ENCODE measurements around the gene OPCML. TPM values are rescaled to one million over a fixed set of nuclear protein-coding genes. Genes with fewer than 3 reads are reported as not detected.

Gene OPCML
- total RNA-seq, 2 donors from 2014 or later = under 0.01 TPM; not detected in 1

DNA sequence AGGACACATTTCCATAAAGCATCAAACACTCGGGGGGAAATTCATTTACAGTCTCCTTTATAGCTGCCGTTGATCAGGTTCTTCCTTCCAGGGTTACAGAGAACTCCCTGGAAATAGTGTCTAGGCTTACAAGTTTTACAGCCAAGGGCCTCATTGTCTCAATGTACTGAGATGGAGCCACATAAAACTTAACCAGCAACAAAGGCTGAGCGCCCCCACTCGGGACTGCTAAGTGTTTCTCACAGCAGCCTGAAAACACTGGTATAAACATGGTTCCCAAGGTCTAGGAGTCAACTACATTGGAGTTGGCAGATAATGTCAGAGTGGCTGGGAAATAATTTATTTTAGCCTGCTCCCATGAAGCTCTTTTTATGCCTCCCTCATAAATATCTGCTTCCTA lies 686.2 kb downstream of the OPCML start:
- no peak for TF ChIP-seq POLR2A (IDR thresholded peaks at IDR 0.05)
- TF ChIP-seq, protein P1, sequence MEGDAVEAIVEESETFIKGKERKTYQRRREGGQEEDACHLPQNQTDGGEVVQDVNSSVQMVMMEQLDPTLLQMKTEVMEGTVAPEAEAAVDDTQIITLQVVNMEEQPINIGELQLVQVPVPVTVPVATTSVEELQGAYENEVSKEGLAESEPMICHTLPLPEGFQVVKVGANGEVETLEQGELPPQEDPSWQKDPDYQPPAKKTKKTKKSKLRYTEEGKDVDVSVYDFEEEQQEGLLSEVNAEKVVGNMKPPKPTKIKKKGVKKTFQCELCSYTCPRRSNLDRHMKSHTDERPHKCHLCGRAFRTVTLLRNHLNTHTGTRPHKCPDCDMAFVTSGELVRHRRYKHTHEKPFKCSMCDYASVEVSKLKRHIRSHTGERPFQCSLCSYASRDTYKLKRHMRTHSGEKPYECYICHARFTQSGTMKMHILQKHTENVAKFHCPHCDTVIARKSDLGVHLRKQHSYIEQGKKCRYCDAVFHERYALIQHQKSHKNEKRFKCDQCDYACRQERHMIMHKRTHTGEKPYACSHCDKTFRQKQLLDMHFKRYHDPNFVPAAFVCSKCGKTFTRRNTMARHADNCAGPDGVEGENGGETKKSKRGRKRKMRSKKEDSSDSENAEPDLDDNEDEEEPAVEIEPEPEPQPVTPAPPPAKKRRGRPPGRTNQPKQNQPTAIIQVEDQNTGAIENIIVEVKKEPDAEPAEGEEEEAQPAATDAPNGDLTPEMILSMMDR (IDR thresholded peaks at IDR 0.05) = no peak
- no peaks in the 10 kb centered on the region for H3K4me1 ChIP-seq
- no peaks in the 10 kb centered on the region for H3K9me3 ChIP-seq
- no peaks in the 10 kb centered on the region for H3K27me3 ChIP-seq
- H3K27ac ChIP-seq = no peak overlapping the region
- H3K4me3 ChIP-seq = no peak overlapping the region
- H3K36me3 ChIP-seq (replicated peaks in 1 of 2; ENCODE audit: insufficient read depth in 1 of 2, low read depth in 2 of 2) = no peaks in the 10 kb centered on the region
- 55 to 58% methylated on average over 4 of the region's 4 CpGs for WGBS, 2 donors
- DNase-seq = no peak
- intact Hi-C loops (cut with DNase I) = no loop called here
- no peak for ATAC-seq

DNA sequence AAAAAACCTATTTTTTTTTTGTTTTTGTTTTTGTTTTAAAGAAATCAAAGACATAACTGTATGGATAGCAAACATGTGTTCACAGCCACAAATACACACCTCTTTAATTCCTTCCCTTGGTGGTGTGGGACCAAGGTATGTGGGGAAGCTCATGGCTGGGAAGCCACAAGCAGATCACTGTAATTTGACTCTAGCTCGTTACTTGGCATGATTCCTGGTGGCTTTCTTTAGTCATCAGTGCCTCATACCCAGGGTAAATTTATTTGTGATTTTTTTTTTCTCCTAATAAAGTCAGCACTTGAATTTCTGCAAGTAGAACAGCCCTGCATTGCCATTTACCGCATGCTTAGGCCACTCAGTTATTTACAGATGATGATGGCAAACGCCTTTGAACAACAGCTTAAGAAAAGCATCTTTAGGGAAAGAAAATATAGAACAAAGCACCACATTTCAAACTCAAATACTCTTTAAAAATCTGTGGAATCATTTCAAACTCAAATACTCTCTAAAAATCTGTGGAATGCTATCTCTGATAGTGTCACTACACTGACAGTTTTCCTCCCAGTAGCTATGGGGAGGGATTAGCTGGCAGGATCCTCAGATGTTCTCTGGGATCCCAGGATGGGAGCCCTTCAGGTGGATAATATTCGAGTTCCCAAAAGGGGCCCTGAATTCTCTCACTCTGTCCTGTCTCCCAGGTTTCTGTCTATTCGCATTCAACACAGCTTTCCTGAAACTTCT lies 687.2 kb downstream of the OPCML start:
- Histone ChIP-seq H3K9me3 (no peaks in the 10 kb centered on the region), H3K36me3 (replicated peaks in 1 of 2; ENCODE audit: insufficient read depth in 1 of 2, low read depth in 2 of 2) (no peaks in the 10 kb centered on the region), H3K27ac (no peak overlapping the region), H3K4me3 (no peak overlapping the region), H3K27me3 (no peaks in the 10 kb centered on the region), H3K4me1 (no peaks in the 10 kb centered on the region)
- TF ChIP-seq, protein P1 (IDR thresholded peaks at IDR 0.05) = no peak
- no peak for TF ChIP-seq POLR2A (IDR thresholded peaks at IDR 0.05)
- WGBS, 2 donors = 53 to 56% methylated on average over 5 of the region's 5 CpGs
- DNase-seq (no peak), ATAC-seq (no peak)
- intact Hi-C loops (cut with DNase I) = no loop called here

DNA sequence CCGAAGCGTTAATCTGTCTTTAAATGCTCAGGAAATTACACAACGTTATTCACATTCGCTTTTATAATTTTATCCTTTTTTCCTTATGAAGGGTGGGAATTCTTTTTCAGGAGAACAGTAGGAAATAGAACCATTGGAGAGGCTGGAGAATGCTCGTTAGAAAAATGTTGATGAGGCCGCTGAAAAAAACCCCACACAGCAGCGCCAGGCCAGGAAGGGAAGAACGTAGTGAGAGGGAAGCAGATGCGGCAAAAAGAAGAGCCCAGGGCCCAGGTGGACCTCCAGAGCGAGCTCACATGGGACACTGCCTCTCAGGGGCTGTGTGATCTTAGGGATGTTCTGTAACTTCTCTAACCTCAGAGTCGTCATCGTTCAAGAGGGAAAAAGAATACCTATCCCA lies 691.6 kb downstream of the OPCML start:
- Histone ChIP-seq H3K4me3 (no peak overlapping the region), H3K36me3 (replicated peaks in 1 of 2; ENCODE audit: insufficient read depth in 1 of 2, low read depth in 2 of 2) (no peaks in the 10 kb centered on the region), H3K9me3 (no peaks in the 10 kb centered on the region), H3K27ac (no peak overlapping the region), H3K4me1 (no peaks in the 10 kb centered on the region), H3K27me3 (no peaks in the 10 kb centered on the region)
- no peak for ATAC-seq
- TF ChIP-seq, protein P1 (IDR thresholded peaks at IDR 0.05) = no peak
- TF ChIP-seq POLR2A (IDR thresholded peaks at IDR 0.05) = no peak
- no peak for DNase-seq
- 68 to 75% methylated on average over 12 of the region's 12 CpGs for whole genome bisulfite sequencing, 2 donors
- intact Hi-C loops (cut with DNase I) = no loop called here

DNA sequence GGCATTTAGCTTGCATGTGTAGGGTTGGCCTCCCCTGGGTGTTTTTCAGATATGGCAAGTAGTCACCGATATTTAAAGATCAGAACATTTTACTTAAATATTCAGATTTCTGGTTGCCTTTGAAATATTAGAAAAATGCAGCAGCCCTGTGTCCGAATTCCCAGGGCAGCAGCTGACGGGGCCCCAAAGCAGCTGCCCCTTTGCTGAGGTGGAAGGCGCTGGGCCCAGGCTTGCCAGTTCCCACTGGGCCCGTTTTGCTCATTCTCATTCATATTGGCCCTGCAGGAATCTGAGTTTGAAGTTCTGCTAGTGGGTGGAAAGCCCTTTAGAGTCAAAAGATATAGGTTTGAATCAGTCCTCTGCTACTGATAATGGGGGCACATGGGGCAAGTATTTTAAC lies 692.1 kb downstream of the OPCML start:
- Histone ChIP-seq H3K27ac (no peak overlapping the region), H3K9me3 (no peaks in the 10 kb centered on the region), H3K27me3 (no peaks in the 10 kb centered on the region), H3K4me3 (no peak overlapping the region), H3K36me3 (replicated peaks in 1 of 2; ENCODE audit: insufficient read depth in 1 of 2, low read depth in 2 of 2) (no peaks in the 10 kb centered on the region), H3K4me1 (no peaks in the 10 kb centered on the region)
- DNase-seq (no peak), ATAC-seq (no peak)
- WGBS, 2 donors = 53 to 57% methylated on average over 5 of the region's 5 CpGs
- no peak for TF ChIP-seq POLR2A (IDR thresholded peaks at IDR 0.05)
- TF ChIP-seq, protein P1 (IDR thresholded peaks at IDR 0.05) = no peak
- intact Hi-C loops (cut with DNase I) = no loop called here
